ENCODE measurements around the gene ZYG11A. TPM values are rescaled to one million over a fixed set of nuclear protein-coding genes. Genes with fewer than 3 reads are reported as not detected.
"Not testable (repeated sequence)": the region's sequence is repeated elsewhere in the genome, so short reads cannot be mapped to it uniquely, and the experiment has no call there.

The ZYG11A gene
- total and polyA plus RNA-seq, 9 donors: under 0.01 to 0.21 (median 0.05) TPM; not detected in 2

GRCh38 chr1:52867087-52867863 is 24.7 kb downstream of the ZYG11A start:
- no peaks in the 10 kb centered on the region for H3K27me3 ChIP-seq (ENCODE audit: control insufficient read depth, insufficient read depth, low read length)
- H3K4me3 ChIP-seq (ENCODE audit: low read length): no peak overlapping the region
- DNase-seq: no peak
- no CpG with 5 or more reads among the region's 2 CpGs for WGBS (ENCODE audit: insufficient coverage)
- no peak overlapping the region for H3K27ac ChIP-seq (ENCODE audit: low read length)
- H3K4me1 ChIP-seq (ENCODE audit: control insufficient read depth, insufficient read depth, low read length): no peaks in the 10 kb centered on the region
- no peaks in the 10 kb centered on the region for H3K9me3 ChIP-seq (replicated peaks; ENCODE audit: control insufficient read depth, low read depth, low read length)
- H3K36me3 ChIP-seq (ENCODE audit: control insufficient read depth, insufficient read depth, low read length): no peaks in the 10 kb centered on the region

- WGBS (ENCODE audit: insufficient coverage): 100% methylated on average over 1 of the region's 29 CpGs
- not testable (repeated sequence) for H3K4me3 ChIP-seq (ENCODE audit: low read length); H3K36me3 ChIP-seq (ENCODE audit: control insufficient read depth, insufficient read depth, low read length); H3K9me3 ChIP-seq (replicated peaks; ENCODE audit: control insufficient read depth, low read depth, low read length); H3K4me1 ChIP-seq (ENCODE audit: control insufficient read depth, insufficient read depth, low read length); H3K27ac ChIP-seq (ENCODE audit: low read length); DNase-seq; H3K27me3 ChIP-seq (ENCODE audit: control insufficient read depth, insufficient read depth, low read length)
Measured at GRCh38 chr1:52869727-52870126, 27.2 kb downstream of the ZYG11A start.

GRCh38 chr1:52876843-52877242 is 34.3 kb downstream of the ZYG11A start:
- H3K27me3 ChIP-seq (ENCODE audit: control insufficient read depth, insufficient read depth, low read length): no peaks in the 10 kb centered on the region
- H3K27ac ChIP-seq (ENCODE audit: low read length): no peak overlapping the region
- H3K4me3 ChIP-seq (ENCODE audit: low read length): no peak overlapping the region
- WGBS (ENCODE audit: insufficient coverage): 20% methylated on average over 1 of the region's 2 CpGs
- H3K36me3 ChIP-seq (ENCODE audit: control insufficient read depth, insufficient read depth, low read length): no peaks in the 10 kb centered on the region
- H3K4me1 ChIP-seq (ENCODE audit: control insufficient read depth, insufficient read depth, low read length): no peaks in the 10 kb centered on the region
- no peaks in the 10 kb centered on the region for H3K9me3 ChIP-seq (replicated peaks; ENCODE audit: control insufficient read depth, low read depth, low read length)
- no peak for DNase-seq

GRCh38 chr1:52877554-52877953 is 35.0 kb downstream of the ZYG11A start:
- no peaks in the 10 kb centered on the region for H3K4me1 ChIP-seq (ENCODE audit: control insufficient read depth, insufficient read depth, low read length)
- WGBS (ENCODE audit: insufficient coverage): no CpG with 5 or more reads among the region's 3 CpGs
- no peak for DNase-seq
- no peak overlapping the region for H3K27ac ChIP-seq (ENCODE audit: low read length)
- H3K27me3 ChIP-seq (ENCODE audit: control insufficient read depth, insufficient read depth, low read length): no peaks in the 10 kb centered on the region
- H3K9me3 ChIP-seq (replicated peaks; ENCODE audit: control insufficient read depth, low read depth, low read length): no peaks in the 10 kb centered on the region
- no peak overlapping the region for H3K4me3 ChIP-seq (ENCODE audit: low read length)
- H3K36me3 ChIP-seq (ENCODE audit: control insufficient read depth, insufficient read depth, low read length): no peaks in the 10 kb centered on the region

- Histone ChIP-seq H3K9me3 (replicated peaks; ENCODE audit: control insufficient read depth, low read depth, low read length) (no peaks in the 10 kb centered on the region), H3K27me3 (ENCODE audit: control insufficient read depth, insufficient read depth, low read length) (no peaks in the 10 kb centered on the region), H3K4me1 (ENCODE audit: control insufficient read depth, insufficient read depth, low read length) (no peaks in the 10 kb centered on the region), H3K27ac (ENCODE audit: low read length) (no peak overlapping the region), H3K36me3 (ENCODE audit: control insufficient read depth, insufficient read depth, low read length) (no peaks in the 10 kb centered on the region), H3K4me3 (ENCODE audit: low read length) (no peak overlapping the region)
- no peak for DNase-seq
- no CpG with 5 or more reads among the region's 2 CpGs for WGBS (ENCODE audit: insufficient coverage)
Measured at GRCh38 chr1:52880206-52880605, 37.6 kb downstream of the ZYG11A start.

- no peak for DNase-seq
- H3K36me3 ChIP-seq (ENCODE audit: control insufficient read depth, insufficient read depth, low read length): no peaks in the 10 kb centered on the region
- no peak overlapping the region for H3K4me3 ChIP-seq (ENCODE audit: low read length)
- no peaks in the 10 kb centered on the region for H3K9me3 ChIP-seq (replicated peaks; ENCODE audit: control insufficient read depth, low read depth, low read length)
- H3K27ac ChIP-seq (ENCODE audit: low read length): no peak overlapping the region
- H3K27me3 ChIP-seq (ENCODE audit: control insufficient read depth, insufficient read depth, low read length): no peaks in the 10 kb centered on the region
- no CpG with 5 or more reads among the region's 4 CpGs for WGBS (ENCODE audit: insufficient coverage)
- no peaks in the 10 kb centered on the region for H3K4me1 ChIP-seq (ENCODE audit: control insufficient read depth, insufficient read depth, low read length)
Measured at GRCh38 chr1:52887483-52887882, 44.9 kb downstream of the ZYG11A start.

- Histone ChIP-seq H3K4me3 (ENCODE audit: low read length) (no peak overlapping the region), H3K9me3 (replicated peaks; ENCODE audit: control insufficient read depth, low read depth, low read length) (no peaks in the 10 kb centered on the region), H3K4me1 (ENCODE audit: control insufficient read depth, insufficient read depth, low read length) (no peaks in the 10 kb centered on the region), H3K27ac (ENCODE audit: low read length) (no peak overlapping the region), H3K36me3 (ENCODE audit: control insufficient read depth, insufficient read depth, low read length) (no peaks in the 10 kb centered on the region), H3K27me3 (ENCODE audit: control insufficient read depth, insufficient read depth, low read length) (no peaks in the 10 kb centered on the region)
- DNase-seq: no peak
- 94% methylated on average over 3 of the region's 5 CpGs for WGBS (ENCODE audit: insufficient coverage)
Measured at GRCh38 chr1:52892424-52893215, 50.1 kb downstream of the ZYG11A start.

GRCh38 chr1:52899445-52899894 is 56.9 kb downstream of the ZYG11A start:
- H3K27ac ChIP-seq (ENCODE audit: low read length): no peak overlapping the region
- WGBS (ENCODE audit: insufficient coverage): no CpG with 5 or more reads among the region's 4 CpGs
- no peak overlapping the region for H3K4me3 ChIP-seq (ENCODE audit: low read length)
- peaks cover under 1% of the 10 kb centered on the region for H3K4me1 ChIP-seq (ENCODE audit: control insufficient read depth, insufficient read depth, low read length)
- no peaks in the 10 kb centered on the region for H3K27me3 ChIP-seq (ENCODE audit: control insufficient read depth, insufficient read depth, low read length)
- no peaks in the 10 kb centered on the region for H3K9me3 ChIP-seq (replicated peaks; ENCODE audit: control insufficient read depth, low read depth, low read length)
- H3K36me3 ChIP-seq (ENCODE audit: control insufficient read depth, insufficient read depth, low read length): no peaks in the 10 kb centered on the region
- DNase-seq: no peak

- WGBS (ENCODE audit: insufficient coverage): no CpG with 5 or more reads among the region's 2 CpGs
- peaks cover 10% of the 10 kb centered on the region for H3K4me1 ChIP-seq (ENCODE audit: control insufficient read depth, insufficient read depth, low read length)
- no peaks in the 10 kb centered on the region for H3K27me3 ChIP-seq (ENCODE audit: control insufficient read depth, insufficient read depth, low read length)
- no peaks in the 10 kb centered on the region for H3K36me3 ChIP-seq (ENCODE audit: control insufficient read depth, insufficient read depth, low read length)
- no peak overlapping the region for H3K27ac ChIP-seq (ENCODE audit: low read length)
- H3K4me3 ChIP-seq (ENCODE audit: low read length): no peak overlapping the region
- no peak for DNase-seq
- H3K9me3 ChIP-seq (replicated peaks; ENCODE audit: control insufficient read depth, low read depth, low read length): no peaks in the 10 kb centered on the region
Measured at GRCh38 chr1:52900402-52900801, 57.8 kb downstream of the ZYG11A start.

- no CpG with 5 or more reads among the region's 1 CpG for whole genome bisulfite sequencing (ENCODE audit: insufficient coverage)
- Histone ChIP-seq H3K36me3 (ENCODE audit: control insufficient read depth, insufficient read depth, low read length) (no peaks in the 10 kb centered on the region), H3K4me1 (ENCODE audit: control insufficient read depth, insufficient read depth, low read length) (peaks cover 18% of the 10 kb centered on the region), H3K27me3 (ENCODE audit: control insufficient read depth, insufficient read depth, low read length) (no peaks in the 10 kb centered on the region), H3K9me3 (replicated peaks; ENCODE audit: control insufficient read depth, low read depth, low read length) (no peaks in the 10 kb centered on the region), H3K4me3 (ENCODE audit: low read length) (no peak overlapping the region), H3K27ac (ENCODE audit: low read length) (no peak overlapping the region)
- DNase-seq: no peak
Measured at GRCh38 chr1:52901384-52901783, 58.8 kb downstream of the ZYG11A start.
